NCI-H2029 treated with DMSO at 0.1 percent for 48 hours (cell line): ENCODE results near the gene ARHGEF17.

Experiments
- DNase-seq: peaks from one replicate; lab custom pipeline; 2025; lab: John Stamatoyannopoulos, UW

The ARHGEF17 gene

DNA sequence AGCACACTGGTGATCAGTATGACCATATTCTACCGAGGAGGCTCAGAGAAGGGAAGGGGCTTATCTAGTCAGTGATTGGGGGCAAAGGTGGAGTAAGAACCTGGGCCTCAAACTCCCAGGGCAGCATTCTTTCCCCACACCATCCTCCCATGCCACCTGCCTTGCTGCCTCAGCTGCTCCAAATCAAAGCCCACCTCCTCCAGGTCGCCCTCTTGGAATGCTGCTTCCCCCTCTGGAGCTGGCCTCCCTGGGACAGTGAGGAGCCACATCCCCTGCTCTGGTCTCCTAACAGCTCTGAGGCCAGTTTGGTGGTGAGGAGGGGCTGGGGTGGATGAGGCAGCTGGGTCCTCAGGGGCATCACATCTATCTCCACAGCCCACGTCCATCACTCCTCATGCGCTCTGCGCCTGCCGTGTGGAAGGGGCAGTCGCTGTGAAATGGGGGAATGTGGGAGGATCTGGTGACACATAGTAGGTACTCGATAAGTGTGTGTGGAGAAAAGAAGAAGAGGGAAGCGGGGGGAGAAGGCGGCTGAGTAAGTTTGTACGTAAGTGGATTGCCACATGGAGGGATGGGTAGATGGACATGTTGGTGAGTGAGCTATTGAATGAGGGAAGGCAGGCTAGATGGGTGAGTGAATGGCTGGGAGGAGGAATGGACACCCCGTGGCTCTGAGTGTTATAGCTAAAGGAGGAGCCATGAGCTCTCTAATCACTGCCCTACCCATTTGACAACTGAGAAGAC is 16.1 kb upstream of the ARHGEF17 start:
- DNase-seq, result no peak

GRCh38 chr11:73292525-73292894 is 15.6 kb upstream of the ARHGEF17 start:
- no peak for DNase-seq

DNA sequence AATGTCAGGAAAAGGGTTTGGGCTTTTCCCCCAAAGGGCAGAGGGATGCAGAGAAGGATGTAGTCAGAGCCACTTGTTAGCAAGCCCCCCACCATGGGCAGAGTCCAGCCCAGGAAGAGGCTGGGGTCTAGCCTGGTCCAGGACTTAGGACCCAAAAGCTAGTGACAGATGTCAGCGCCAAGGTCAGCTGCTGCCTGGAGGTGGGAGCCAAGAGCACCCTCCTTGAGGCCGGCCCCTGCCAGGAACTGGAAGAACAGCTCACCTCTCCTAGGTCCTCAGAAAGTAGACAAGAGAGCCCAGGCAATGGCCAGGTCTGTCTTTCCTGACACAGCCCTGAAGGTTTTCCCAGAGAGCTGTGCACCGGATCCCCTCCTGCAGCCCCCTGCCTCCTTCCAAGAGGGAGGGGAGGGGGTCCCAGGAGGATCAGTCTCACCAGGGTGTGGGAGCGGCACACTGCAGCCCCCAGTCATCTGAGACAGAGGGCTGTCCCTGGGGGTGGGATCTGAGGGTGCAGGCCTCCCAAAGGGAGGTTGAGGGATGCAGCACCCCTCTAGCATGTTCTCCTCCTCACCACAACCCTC is 14.6 kb upstream of the ARHGEF17 start:
- no peak for DNase-seq

GRCh38 chr11:73294604-73295003 is 13.5 kb upstream of the ARHGEF17 start:
- DNase-seq, result no peak

GRCh38 chr11:73295241-73295995 is 12.7 kb upstream of the ARHGEF17 start:
- DNase-seq, result no peak

DNA sequence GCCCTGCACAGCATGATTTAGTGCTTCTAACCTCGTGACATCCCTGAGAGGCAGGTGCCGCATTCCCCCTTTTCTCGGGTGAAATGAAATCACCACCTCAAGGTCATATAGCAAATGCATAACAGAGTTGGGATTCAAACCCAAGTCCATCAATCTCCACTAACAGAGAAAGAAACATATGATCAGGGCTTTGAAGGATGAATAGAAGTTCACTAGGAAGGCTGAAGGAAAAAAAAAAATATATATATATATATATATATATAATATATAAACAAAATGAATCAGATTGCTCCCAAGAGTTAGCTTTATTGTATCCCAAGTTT is 12.1 kb upstream of the ARHGEF17 start:
- no peak for DNase-seq

- no peak for DNase-seq
Observed at GRCh38 chr11:73296501-73297230, 11.4 kb upstream of the ARHGEF17 start.

GRCh38 chr11:73297231-73297590 is 10.9 kb upstream of the ARHGEF17 start:
- DNase-seq, result no peak

DNA sequence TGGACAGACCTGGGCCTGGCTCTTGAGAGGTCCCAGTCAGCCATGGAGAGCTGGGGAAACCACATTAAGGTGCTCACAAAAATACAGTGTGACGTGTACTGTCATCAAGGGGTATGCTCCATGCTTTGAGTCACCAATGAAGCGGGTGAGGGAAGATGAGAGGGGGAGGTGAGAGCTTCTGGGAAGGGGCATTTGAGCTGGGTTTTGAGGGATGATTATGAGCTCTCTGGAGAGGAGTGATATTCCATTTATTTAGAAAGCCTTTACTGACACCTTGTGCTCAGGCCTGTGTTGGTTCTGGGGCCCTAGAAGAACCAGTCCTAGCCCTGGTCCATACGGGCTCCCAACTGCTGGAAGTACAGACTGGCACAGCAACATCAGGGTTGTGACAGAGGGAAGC is 10.4 kb upstream of the ARHGEF17 start:
- DNase-seq, result no peak

- no peak for DNase-seq
Observed at GRCh38 chr11:73298233-73298632, 9.8 kb upstream of the ARHGEF17 start.

GRCh38 chr11:73299751-73300150 is 8.3 kb upstream of the ARHGEF17 start:
- no peak for DNase-seq

DNA sequence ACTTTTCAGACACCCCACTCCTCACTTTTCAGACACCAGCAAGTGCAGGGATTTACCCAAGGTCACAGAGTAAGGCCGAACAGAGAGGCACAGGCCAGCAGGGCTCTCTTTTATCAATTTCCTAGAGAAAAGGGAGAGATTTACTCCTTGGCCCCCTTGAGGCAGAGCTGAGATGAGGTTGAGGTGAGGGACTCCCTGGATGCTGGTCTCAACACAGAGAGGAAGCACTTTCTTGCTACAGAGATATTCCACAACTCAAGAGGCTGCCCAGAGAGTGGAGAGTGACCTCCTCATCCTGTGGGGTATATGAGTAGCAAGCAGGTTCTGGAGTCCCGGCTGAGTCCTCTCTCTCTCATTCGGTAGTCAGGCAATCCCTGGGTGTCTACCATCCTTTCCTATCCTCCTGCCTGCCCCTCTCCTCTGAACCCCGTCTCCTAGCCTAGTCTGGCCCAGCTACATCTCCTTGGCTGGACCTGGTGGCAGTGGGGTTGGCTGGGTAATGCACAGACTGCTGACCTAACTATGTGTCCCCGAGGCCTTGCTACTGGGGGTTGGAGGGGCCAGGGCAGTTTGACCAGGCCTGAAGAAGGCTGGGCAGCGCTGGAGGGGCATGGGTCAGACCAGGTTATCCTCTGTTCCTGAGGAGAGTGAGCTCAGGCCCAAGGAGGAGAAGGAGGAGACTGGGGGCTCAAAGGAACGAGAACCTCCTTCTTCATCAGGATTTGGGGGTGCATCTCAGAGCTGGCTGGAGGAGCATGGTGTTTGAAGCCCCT is 1.8 kb upstream of the ARHGEF17 start:
- no peak for DNase-seq

GRCh38 chr11:73306977-73307322 is 1.1 kb upstream of the ARHGEF17 start:
- DNase-seq, result no peak

DNA sequence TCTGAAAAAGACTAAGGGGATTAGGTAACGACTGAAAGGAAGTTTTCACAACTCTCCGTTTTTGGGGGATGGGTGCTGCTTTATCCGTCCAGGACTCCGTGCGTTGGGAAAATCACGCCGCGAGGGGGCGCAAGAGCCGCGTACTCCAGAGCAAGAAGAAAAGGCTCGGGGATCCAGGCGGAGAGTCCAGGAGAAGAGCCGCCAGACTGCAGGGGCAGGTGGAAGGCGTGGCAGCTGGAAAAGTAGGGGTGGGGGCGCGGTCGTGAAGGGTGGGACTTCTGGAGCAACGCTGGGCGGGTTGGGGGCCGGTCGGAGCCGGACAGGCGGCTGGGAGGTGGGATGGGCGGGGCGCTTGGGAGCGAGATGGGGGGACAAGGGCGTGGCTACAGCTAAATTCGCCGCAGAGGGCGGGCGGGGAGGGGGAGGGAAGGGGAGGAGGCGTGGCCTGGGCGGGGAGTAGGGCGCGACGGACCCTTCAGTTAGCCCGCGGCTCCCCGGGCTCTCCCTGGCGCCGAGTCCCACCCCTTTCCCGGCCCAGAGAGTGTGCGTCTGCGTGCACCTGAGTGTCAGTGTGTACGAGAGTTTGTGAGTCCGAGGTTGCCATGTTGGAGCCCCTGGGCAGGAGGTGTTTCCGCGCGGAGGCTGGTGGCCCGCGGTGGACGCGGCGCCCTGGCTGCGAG is 613 bp upstream of the ARHGEF17 start:
- DNase-seq, result peak; percentile 73

DNA sequence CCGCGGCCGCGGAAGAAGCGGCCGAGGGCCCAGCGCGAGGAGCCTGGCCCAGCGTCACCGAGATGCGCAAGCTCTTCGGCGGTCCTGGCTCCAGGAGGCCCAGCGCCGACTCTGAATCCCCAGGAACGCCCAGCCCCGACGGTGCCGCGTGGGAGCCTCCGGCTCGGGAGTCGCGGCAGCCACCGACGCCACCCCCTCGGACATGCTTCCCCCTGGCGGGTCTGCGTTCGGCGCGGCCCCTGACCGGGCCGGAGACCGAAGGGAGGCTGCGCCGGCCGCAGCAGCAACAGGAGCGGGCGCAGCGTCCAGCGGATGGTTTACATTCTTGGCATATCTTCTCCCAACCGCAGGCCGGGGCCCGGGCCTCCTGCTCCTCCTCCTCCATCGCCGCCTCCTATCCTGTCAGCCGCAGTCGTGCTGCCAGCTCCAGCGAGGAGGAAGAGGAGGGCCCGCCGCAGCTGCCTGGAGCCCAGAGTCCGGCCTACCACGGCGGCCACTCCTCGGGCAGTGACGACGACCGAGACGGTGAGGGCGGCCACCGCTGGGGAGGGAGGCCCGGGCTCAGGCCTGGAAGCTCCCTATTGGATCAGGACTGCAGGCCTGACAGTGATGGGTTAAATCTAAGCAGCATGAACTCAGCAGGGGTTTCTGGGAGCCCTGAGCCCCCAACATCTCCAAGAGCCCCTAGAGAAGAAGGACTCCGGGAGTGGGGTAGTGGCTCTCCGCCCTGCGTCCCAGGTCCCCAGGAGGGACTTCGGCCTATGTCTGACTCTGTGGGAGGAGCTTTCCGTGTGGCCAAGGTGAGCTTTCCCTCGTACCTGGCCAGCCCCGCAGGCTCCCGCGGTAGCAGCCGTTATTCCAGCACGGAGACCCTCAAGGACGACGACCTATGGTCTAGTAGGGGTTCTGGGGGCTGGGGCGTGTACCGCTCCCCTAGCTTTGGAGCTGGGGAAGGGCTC is 1.2 kb downstream of the ARHGEF17 start:
- no peak for DNase-seq

- DNase-seq, result no peak
Observed at GRCh38 chr11:73310076-73310475, 2.0 kb downstream of the ARHGEF17 start.

DNA sequence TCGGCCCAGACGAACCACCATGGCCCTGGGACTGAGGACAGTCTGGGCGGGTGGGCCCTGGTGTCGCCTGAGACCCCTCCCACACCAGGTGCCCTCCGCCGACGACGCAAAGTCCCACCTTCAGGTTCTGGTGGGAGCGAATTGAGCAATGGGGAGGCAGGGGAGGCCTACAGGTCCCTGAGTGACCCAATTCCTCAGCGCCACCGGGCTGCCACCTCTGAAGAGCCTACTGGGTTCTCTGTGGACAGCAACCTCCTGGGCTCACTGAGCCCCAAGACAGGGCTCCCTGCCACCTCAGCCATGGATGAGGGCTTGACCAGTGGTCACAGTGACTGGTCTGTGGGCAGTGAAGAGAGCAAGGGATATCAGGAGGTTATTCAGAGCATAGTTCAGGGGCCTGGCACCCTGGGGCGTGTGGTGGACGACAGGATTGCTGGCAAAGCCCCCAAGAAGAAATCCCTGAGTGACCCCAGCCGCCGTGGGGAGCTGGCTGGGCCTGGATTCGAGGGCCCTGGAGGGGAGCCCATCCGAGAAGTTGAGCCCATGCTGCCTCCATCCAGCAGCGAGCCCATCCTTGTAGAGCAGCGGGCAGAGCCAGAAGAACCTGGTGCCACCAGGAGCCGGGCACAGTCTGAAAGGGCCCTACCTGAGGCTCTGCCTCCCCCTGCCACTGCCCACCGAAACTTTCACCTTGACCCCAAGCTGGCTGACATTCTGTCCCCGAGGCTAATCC is 2.8 kb downstream of the ARHGEF17 start:
- no peak for DNase-seq

GRCh38 chr11:73311394-73311869 is 3.4 kb downstream of the ARHGEF17 start:
- no peak for DNase-seq

DNA sequence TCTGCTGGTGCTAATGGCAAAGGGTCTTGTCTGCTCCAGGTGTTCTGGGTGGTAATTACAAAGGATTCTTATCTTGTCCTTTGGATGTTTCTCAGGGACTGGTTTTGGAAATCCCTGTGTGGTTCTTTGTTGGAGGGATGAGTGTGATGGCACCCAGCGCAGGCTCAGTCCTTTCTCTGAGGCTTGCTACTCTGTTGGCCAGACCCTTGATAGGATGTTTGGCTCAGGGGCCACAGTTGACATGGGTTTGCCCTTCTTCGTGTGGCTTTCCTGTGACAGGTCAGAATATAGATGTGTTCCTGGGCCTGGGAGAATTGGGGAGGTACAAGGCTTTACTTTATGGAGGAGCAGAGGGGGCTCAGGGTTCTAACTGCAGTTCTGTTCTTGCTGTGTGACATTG is 4.0 kb downstream of the ARHGEF17 start:
- no peak for DNase-seq
